OCI-LY7 (cell line): ENCODE measurements around the gene RBM41. TPM values are rescaled to one million over a fixed set of nuclear protein-coding genes. Genes with fewer than 3 reads are reported as not detected.

Experiments
- Bru-seq: library from RNA; stranded (reverse); fragments of 400-500 nt; gene quantifications from one replicate; lab custom pipeline; 2021; lab: Mats Ljungman, UMichigan
- BruChase-seq, 2 experiments: library from RNA; stranded (reverse); fragments of 400-500 nt; gene quantifications; one replicate each; lab custom pipeline; 2021; lab: Mats Ljungman, UMichigan
- BruUV-seq: library from RNA; stranded (reverse); fragments of 400-500 nt; replicated peaks from 2 replicates; lab custom pipeline; 2021; lab: Mats Ljungman, UMichigan
- CTCF ChIA-PET: fragments of 300-600 bp; sonication (Branson Sonifier 250); formaldehyde crosslinking; loops from one replicate; lab custom pipeline; 2022; ENCODE audit warnings: antibody characterized with exemption; ENCODE audit not compliant: unreplicated experiment; lab: Charles Lee
- POLR2A ChIA-PET: fragments of 300-600 bp; sonication (Branson Sonifier 250); formaldehyde crosslinking; loops from one replicate; lab custom pipeline; 2022; ENCODE audit warnings: antibody characterized with exemption; lab: Charles Lee
- DNase-seq: peaks from one replicate; pipeline ENCODE4 v3.0.0-alpha.2; 2015; ENCODE audit warnings: low spot score
- H2AFZ ChIP-seq: fragments of 200-600 bp; sonication (generic), shearing (Covaris generic); 2 replicates; pipeline ENCODE4 v1.6.1; 2014; ENCODE audit warnings: mild to moderate bottlenecking, antibody characterized with exemption, low read length, moderate library complexity
- H3K27ac ChIP-seq: fragments of 200-600 bp; sonication (generic); 2 replicates; pipeline ENCODE4 v1.5.1; 2014; ENCODE audit warnings: mixed run types, low read depth, mild to moderate bottlenecking, moderate library complexity, low read length, inconsistent platforms; ENCODE audit not compliant: poor library complexity, severe bottlenecking
- H3K36me3 ChIP-seq: fragments of 200-600 bp; sonication (generic); 2 replicates; pipeline ENCODE4 v1.6.1; 2014; ENCODE audit warnings: mild to moderate bottlenecking, antibody characterized with exemption, low read length, moderate library complexity, mixed read lengths; ENCODE audit not compliant: insufficient read depth
- H3K4me1 ChIP-seq: fragments of 200-600 bp; sonication (generic); 2 replicates; pipeline ENCODE4 v1.5.1; 2014; ENCODE audit warnings: mild to moderate bottlenecking, low read length; ENCODE audit not compliant: insufficient read depth, poor library complexity, severe bottlenecking
- H3K4me2 ChIP-seq: fragments of 200-600 bp; sonication (generic); 2 replicates; pipeline ENCODE4 v1.6.1; 2014; ENCODE audit warnings: mild to moderate bottlenecking, low read length
- H3K4me3 ChIP-seq: fragments of 200-600 bp; sonication (generic); 2 replicates; pipeline ENCODE4 v1.5.1; 2014; ENCODE audit warnings: mild to moderate bottlenecking, low read depth, low read length; ENCODE audit not compliant: poor library complexity, severe bottlenecking
- H3K79me2 ChIP-seq: fragments of 200-600 bp; sonication (generic); 2 replicates; pipeline ENCODE4 v1.6.1; 2016; ENCODE audit warnings: low read depth, mild to moderate bottlenecking, low read length, moderate library complexity, mixed read lengths; ENCODE audit not compliant: insufficient read depth
- H3K9me2 ChIP-seq: fragments of 200-600 bp; sonication (generic); 2 replicates; pipeline ENCODE4 v1.6.1; 2016; ENCODE audit warnings: mild to moderate bottlenecking, low read length, mixed read lengths; ENCODE audit not compliant: insufficient read depth
- H3K9me3 ChIP-seq: fragments of 200-600 bp; sonication (generic); 2 replicates; pipeline ENCODE4 v1.6.1; 2014; ENCODE audit warnings: mild to moderate bottlenecking, mixed run types, low read length, mixed read lengths
- H4K20me1 ChIP-seq: fragments of 200-600 bp; sonication (generic); 2 replicates; pipeline ENCODE4 v1.6.1; 2014; ENCODE audit warnings: mild to moderate bottlenecking, antibody characterized with exemption, low read length, moderate library complexity, mixed read lengths; ENCODE audit not compliant: insufficient read depth
- EZH2phosphoT487 ChIP-seq: fragments of 200-600 bp; sonication (generic); IDR thresholded peaks from 2 replicates; pipeline ENCODE4 v1.6.1; 2018; ENCODE audit warnings: low read depth, borderline replicate concordance, mild to moderate bottlenecking, mixed run types, antibody characterized with exemption, low read length, moderate library complexity, mixed read lengths
- intact Hi-C: fragments of 100-400 bp; cut with micrococcal nuclease; formaldehyde crosslinking; loops from one replicate; pipeline ENCODE4 v1.10.0; 2022; ENCODE audit not compliant: unreplicated experiment
- long read RNA-seq: library from polyadenylated mRNA; stranded (forward); transcript quantifications from one replicate; pipeline ENCODE4 v2.0.0, GENCODE V29; 2022
- total RNA-seq, 2 experiments: library from RNA; depleted of rRNA in 1 of 2; stranded (reverse); fragments of >200 nt in 1 of 2; shearing (Covaris generic) in 1 of 2; gene quantifications; 2 replicates each; pipeline ENCODE4 v1.2.3, GENCODE V29; 2014 to 2022
- TF ChIP-seq, protein P1 (sequence below): fragments of 200-600 bp; sonication (generic); conservative IDR thresholded peaks from 2 replicates; pipeline ENCODE4 v1.5.1; 2014; ENCODE audit warnings: mild to moderate bottlenecking, antibody characterized with exemption, low read length, moderate library complexity, mixed read lengths

Gene RBM41
- total RNA-seq (2014; rRNA removed; shearing (Covaris generic)) (14.6 and 23.9 TPM in 2 replicates), total RNA-seq (2022) (16.7 and 17.8 TPM in 2 replicates), Bru-seq, nascent RNA (percentile 71 among the genes with signal in this experiment), BruChase-seq, experiment 1, labeled RNA remaining after a 6-hour chase (percentile 72 among the genes with signal in this experiment), BruChase-seq, experiment 2, labeled RNA remaining after a 2-hour chase (percentile 72 among the genes with signal in this experiment)
- long read RNA-seq, partial matches to known transcripts: 18 of 26 reads
- long read RNA-seq, other reads (novel, unspliced or antisense): 7 of 26 reads

DNA sequence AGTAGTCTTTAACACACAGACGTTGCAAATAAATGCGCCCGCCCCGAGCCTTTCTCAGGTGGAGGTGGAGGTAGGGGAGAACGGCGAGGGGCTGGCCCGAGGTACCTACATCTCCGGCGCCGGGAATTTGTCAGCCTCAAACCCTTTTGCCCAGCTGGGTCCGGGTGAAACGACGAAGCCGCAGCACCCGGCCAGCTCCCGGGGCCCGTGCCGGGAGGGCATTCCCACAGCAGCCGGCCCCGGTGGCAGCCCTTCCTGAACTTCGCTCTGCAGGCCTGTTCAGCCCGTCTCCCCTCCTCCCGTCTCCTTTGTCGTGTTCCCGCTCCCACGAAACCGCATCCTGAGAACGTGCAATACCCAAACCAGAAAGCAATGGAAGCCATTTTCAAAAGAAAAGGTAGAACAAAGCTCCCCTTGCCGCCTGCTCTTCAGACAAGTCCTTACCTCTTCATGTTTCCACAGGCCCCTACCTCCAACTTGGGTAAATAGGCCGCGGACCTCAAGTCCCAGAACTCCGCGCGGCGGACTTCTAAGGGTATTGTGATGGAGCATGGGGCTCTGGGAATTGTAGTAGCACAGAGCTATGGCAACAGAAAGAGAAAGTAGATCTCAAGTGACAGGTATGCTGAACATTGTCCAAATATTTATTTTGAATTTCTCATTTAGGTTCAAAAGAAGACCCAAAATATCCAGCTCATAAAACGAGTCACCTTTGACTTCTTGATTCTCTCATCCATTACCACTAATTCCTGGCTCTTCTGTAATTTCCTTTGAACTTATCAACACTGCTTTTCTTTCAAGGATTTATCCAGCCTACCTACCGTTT lies at the start of gene RBM41:
Gene RBM41, minus strand, starts transcription at position 501 of the 826 bp plus-strand sequence. Its CDS starts 49 bp downstream, at position 452.
- BruUV-seq: TSS peak; percentile 52
- H3K9me3 ChIP-seq: no peaks in the 10 kb centered on the region
- peaks cover 9% of the 10 kb centered on the region for H3K4me1 ChIP-seq
- POLR2A ChIA-PET: interaction anchor here (0.8 to 1.2 kb wide), 2 partner anchors 10 to 332 kb away, joined by 3 to 4 read pairs; no protein-coding TSS in a partner anchor
- TF ChIP-seq EZH2phosphoT487: no peak
- TF ChIP-seq, protein P1, sequence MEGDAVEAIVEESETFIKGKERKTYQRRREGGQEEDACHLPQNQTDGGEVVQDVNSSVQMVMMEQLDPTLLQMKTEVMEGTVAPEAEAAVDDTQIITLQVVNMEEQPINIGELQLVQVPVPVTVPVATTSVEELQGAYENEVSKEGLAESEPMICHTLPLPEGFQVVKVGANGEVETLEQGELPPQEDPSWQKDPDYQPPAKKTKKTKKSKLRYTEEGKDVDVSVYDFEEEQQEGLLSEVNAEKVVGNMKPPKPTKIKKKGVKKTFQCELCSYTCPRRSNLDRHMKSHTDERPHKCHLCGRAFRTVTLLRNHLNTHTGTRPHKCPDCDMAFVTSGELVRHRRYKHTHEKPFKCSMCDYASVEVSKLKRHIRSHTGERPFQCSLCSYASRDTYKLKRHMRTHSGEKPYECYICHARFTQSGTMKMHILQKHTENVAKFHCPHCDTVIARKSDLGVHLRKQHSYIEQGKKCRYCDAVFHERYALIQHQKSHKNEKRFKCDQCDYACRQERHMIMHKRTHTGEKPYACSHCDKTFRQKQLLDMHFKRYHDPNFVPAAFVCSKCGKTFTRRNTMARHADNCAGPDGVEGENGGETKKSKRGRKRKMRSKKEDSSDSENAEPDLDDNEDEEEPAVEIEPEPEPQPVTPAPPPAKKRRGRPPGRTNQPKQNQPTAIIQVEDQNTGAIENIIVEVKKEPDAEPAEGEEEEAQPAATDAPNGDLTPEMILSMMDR: no peak
- no peaks in the 10 kb centered on the region; the same call in 1 of the 2 replicates for H4K20me1 ChIP-seq
- peak within 1 kb of the TSS; percentile 96 for H2AFZ ChIP-seq
- H3K4me2 ChIP-seq: peak within 1 kb of the TSS; percentile 86
- peak within 1 kb of the TSS; percentile 34 for H3K27ac ChIP-seq
- peak within 1 kb of the TSS; percentile 88 for H3K4me3 ChIP-seq
- no peaks in the 10 kb centered on the region for H3K9me2 ChIP-seq
- peaks cover 34% of the 10 kb centered on the region for H3K36me3 ChIP-seq
- DNase-seq: peak; percentile 84
- intact Hi-C loops: loop anchor here (5.0 to 10.0 kb wide), 2 partner anchors 89 to 114 kb away; partner anchors contain the start of genes DNAAF6, MORC4 and NUP62CL
- H3K79me2 ChIP-seq: peaks cover 9% of the 10 kb centered on the region; the same call in 1 of the 2 replicates
- CTCF ChIA-PET: no interaction called here

DNA sequence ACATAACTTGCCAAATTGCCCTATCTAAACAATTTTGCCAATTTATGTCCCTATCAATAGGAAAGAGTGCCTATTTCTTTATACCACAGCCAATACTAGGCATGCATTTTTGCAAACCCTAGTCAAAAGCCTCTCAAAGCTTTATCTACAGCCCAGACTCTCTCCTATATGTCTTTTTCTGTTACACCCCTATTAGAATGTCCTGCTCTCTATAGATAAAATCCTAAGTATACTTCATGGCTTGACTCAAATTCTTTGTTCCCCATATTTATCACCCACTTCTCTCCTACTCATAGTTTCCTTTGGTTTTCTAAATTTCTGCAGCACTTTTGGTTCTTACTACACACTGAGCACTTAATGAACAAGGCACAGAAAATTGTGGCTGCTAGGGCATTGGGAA lies 49.6 kb upstream of the RBM41 start:
- Histone ChIP-seq H3K4me2 (no peak overlapping the region), H3K9me2 (no peaks in the 10 kb centered on the region), H3K79me2 (no peaks in the 10 kb centered on the region), H2AFZ (no peak overlapping the region), H3K36me3 (no peaks in the 10 kb centered on the region), H3K4me3 (no peak overlapping the region), H4K20me1 (no peaks in the 10 kb centered on the region), H3K4me1 (no peaks in the 10 kb centered on the region), H3K9me3 (no peaks in the 10 kb centered on the region), H3K27ac (no peak overlapping the region)
- POLR2A ChIA-PET: no interaction called here
- CTCF ChIA-PET: no interaction called here
- BruUV-seq: no TSS peak
- intact Hi-C loops: no loop called here
- TF ChIP-seq, protein P1: no peak
- no peak for TF ChIP-seq EZH2phosphoT487
- DNase-seq: no peak
